ENCODE measurements around the gene PPT1.

Gene PPT1

GRCh38 chr1:40059960-40060750 lies 36.9 kb downstream of the PPT1 start:
- H3K9me3 ChIP-seq (ENCODE audit: severe bottlenecking): no peaks in the 10 kb centered on the region
- no peak for DNase-seq
- H3K4me3 ChIP-seq (ENCODE audit: low read depth, low read length): no peak overlapping the region
- H3K36me3 ChIP-seq: peaks cover 69% of the 10 kb centered on the region
- TF ChIP-seq, protein P1, sequence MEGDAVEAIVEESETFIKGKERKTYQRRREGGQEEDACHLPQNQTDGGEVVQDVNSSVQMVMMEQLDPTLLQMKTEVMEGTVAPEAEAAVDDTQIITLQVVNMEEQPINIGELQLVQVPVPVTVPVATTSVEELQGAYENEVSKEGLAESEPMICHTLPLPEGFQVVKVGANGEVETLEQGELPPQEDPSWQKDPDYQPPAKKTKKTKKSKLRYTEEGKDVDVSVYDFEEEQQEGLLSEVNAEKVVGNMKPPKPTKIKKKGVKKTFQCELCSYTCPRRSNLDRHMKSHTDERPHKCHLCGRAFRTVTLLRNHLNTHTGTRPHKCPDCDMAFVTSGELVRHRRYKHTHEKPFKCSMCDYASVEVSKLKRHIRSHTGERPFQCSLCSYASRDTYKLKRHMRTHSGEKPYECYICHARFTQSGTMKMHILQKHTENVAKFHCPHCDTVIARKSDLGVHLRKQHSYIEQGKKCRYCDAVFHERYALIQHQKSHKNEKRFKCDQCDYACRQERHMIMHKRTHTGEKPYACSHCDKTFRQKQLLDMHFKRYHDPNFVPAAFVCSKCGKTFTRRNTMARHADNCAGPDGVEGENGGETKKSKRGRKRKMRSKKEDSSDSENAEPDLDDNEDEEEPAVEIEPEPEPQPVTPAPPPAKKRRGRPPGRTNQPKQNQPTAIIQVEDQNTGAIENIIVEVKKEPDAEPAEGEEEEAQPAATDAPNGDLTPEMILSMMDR (IDR thresholded peaks at IDR 0.05; ENCODE audit: low read depth, low read length): no peak
- no peaks in the 10 kb centered on the region for H3K27me3 ChIP-seq (ENCODE audit: insufficient read depth, low read depth, severe bottlenecking)
- H3K27ac ChIP-seq: no peak overlapping the region

GRCh38 chr1:40059338-40059959 lies 37.6 kb downstream of the PPT1 start:
- Histone ChIP-seq H3K36me3 (peaks cover 62% of the 10 kb centered on the region), H3K27me3 (ENCODE audit: insufficient read depth, low read depth, severe bottlenecking) (no peaks in the 10 kb centered on the region), H3K4me3 (ENCODE audit: low read depth, low read length) (no peak overlapping the region), H3K27ac (no peak overlapping the region), H3K9me3 (ENCODE audit: severe bottlenecking) (no peaks in the 10 kb centered on the region)
- TF ChIP-seq, protein P1 (IDR thresholded peaks at IDR 0.05; ENCODE audit: low read depth, low read length): no peak
- no peak for DNase-seq

DNA sequence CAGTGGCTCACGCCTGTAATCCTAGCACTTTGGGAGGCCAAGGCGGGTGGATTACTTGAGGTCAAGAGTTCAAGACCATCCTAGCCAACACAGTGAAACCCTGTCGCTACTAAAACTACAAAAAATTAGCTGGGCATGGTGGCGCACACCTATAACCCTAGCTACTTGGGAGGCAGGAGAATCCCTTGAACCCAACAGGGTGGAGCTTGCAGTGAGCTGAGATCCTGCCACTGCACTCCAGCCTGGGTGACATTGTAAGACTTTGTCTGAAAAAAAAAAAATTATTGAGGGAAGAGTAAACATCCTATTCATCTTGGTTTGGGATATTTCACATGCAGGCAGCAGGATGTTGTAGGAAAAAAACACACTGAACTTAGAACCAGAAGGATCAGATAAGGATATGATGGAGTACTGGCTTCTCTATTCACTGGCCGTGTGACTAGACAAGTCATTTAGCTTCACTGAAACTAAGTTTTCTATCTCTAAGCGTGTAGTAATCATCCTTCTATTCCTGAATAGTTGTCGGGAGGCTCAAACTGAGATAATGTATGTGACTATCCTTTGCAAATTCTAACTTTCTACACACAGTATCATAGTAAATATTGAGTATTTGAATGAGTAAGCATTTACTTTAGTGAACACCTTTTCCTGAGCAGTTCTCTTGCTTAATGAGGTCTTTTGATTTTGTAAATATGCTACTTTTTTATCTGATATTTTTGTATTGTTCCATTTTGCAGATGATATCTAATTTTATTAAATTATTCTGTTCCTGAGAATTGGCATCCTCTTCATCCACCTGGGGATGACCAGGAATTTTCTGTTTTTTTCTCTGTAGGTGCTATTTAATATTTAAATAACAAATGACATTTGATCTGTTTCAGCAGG lies 38.4 kb downstream of the PPT1 start:
- Histone ChIP-seq H3K4me3 (ENCODE audit: low read depth, low read length) (no peak overlapping the region), H3K36me3 (peaks cover 54% of the 10 kb centered on the region), H3K27ac (no peak overlapping the region), H3K9me3 (ENCODE audit: severe bottlenecking) (no peaks in the 10 kb centered on the region), H3K27me3 (ENCODE audit: insufficient read depth, low read depth, severe bottlenecking) (no peaks in the 10 kb centered on the region)
- DNase-seq: no peak
- TF ChIP-seq, protein P1 (IDR thresholded peaks at IDR 0.05; ENCODE audit: low read depth, low read length): no peak

DNA sequence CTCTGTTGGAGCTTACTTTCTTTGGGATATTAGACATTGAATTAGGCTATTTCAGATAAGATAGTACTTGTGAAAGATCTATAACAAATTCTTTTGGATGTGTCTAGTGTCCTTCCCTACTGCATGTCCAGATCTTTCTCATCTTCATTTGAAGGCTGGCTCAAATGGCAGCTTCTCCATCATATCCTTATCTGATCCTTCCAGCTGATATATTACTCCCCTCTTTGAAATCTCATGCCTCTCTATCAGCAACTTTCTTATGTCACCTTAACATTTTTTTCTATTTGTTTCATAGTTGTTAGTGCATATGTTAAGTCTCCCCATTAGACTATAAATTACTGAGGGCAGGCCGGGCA lies 39.0 kb downstream of the PPT1 start:
- Histone ChIP-seq H3K27me3 (ENCODE audit: insufficient read depth, low read depth, severe bottlenecking) (no peaks in the 10 kb centered on the region), H3K27ac (no peak overlapping the region), H3K9me3 (ENCODE audit: severe bottlenecking) (no peaks in the 10 kb centered on the region), H3K36me3 (peaks cover 50% of the 10 kb centered on the region), H3K4me3 (ENCODE audit: low read depth, low read length) (no peak overlapping the region)
- DNase-seq: no peak
- TF ChIP-seq, protein P1 (IDR thresholded peaks at IDR 0.05; ENCODE audit: low read depth, low read length): no peak

GRCh38 chr1:40057310-40058030 lies 39.6 kb downstream of the PPT1 start:
- no peak for DNase-seq
- Histone ChIP-seq H3K27ac (no peak overlapping the region), H3K36me3 (peaks cover 44% of the 10 kb centered on the region), H3K4me3 (ENCODE audit: low read depth, low read length) (no peak overlapping the region), H3K9me3 (ENCODE audit: severe bottlenecking) (no peaks in the 10 kb centered on the region), H3K27me3 (ENCODE audit: insufficient read depth, low read depth, severe bottlenecking) (no peaks in the 10 kb centered on the region)
- TF ChIP-seq, protein P1 (IDR thresholded peaks at IDR 0.05; ENCODE audit: low read depth, low read length): no peak

Data from WERI-Rb-1 (cell line).